ENCODE data around the gene FOXP3. TPM values are rescaled to one million over a fixed set of nuclear protein-coding genes. Genes with fewer than 3 reads are reported as not detected.

The FOXP3 gene
- total RNA-seq, 4 donors from 2014 or later = 0.20 to 0.42 TPM; not detected in 2

GRCh38 chrX:49290215-49290614 is 25.7 kb upstream of the FOXP3 start:
- Histone ChIP-seq H3K36me3 (peaks cover 0 to 10% (median 0%) of the 10 kb centered on the region in 3 donors), H3K4me1 (peaks cover 0 to 3% (median 0%) of the 10 kb centered on the region in 4 donors), H3K27ac (no peak overlapping the region), H3K27me3 (no peaks in the 10 kb centered on the region), H3K9me3 (no peaks in the 10 kb centered on the region), H3K4me3 (no peak overlapping the region)
- no peak for DNase-seq (ENCODE audit: low spot score in 2 of 2)
- WGBS, 2 donors = 60 to 62% methylated on average over 2 to 7 of the region's 7 CpGs
- TF ChIP-seq, protein P1, sequence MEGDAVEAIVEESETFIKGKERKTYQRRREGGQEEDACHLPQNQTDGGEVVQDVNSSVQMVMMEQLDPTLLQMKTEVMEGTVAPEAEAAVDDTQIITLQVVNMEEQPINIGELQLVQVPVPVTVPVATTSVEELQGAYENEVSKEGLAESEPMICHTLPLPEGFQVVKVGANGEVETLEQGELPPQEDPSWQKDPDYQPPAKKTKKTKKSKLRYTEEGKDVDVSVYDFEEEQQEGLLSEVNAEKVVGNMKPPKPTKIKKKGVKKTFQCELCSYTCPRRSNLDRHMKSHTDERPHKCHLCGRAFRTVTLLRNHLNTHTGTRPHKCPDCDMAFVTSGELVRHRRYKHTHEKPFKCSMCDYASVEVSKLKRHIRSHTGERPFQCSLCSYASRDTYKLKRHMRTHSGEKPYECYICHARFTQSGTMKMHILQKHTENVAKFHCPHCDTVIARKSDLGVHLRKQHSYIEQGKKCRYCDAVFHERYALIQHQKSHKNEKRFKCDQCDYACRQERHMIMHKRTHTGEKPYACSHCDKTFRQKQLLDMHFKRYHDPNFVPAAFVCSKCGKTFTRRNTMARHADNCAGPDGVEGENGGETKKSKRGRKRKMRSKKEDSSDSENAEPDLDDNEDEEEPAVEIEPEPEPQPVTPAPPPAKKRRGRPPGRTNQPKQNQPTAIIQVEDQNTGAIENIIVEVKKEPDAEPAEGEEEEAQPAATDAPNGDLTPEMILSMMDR (IDR thresholded peaks at IDR 0.05) = no peak
- TF ChIP-seq EP300 (IDR thresholded peaks at IDR 0.05) (no peak), POLR2A (IDR thresholded peaks at IDR 0.05) (no peak)

- Histone ChIP-seq H3K9me3 (no peaks in the 10 kb centered on the region), H3K4me1 (peaks cover 0 to 3% (median 0%) of the 10 kb centered on the region in 4 donors), H3K36me3 (peaks cover 0 to 10% (median 0%) of the 10 kb centered on the region in 3 donors), H3K27ac (no peak overlapping the region), H3K4me3 (no peak overlapping the region), H3K27me3 (no peaks in the 10 kb centered on the region)
- TF ChIP-seq, protein P1 (IDR thresholded peaks at IDR 0.05) = no peak
- TF ChIP-seq EP300 (IDR thresholded peaks at IDR 0.05) = no peak
- TF ChIP-seq POLR2A (IDR thresholded peaks at IDR 0.05) = no peak
- 100% methylated on average over 1 of the region's 1 CpG for WGBS, 2 donors
- no peak for DNase-seq (ENCODE audit: low spot score in 2 of 2)
Measured at GRCh38 chrX:49287665-49288064, 23.2 kb upstream of the FOXP3 start.

DNA sequence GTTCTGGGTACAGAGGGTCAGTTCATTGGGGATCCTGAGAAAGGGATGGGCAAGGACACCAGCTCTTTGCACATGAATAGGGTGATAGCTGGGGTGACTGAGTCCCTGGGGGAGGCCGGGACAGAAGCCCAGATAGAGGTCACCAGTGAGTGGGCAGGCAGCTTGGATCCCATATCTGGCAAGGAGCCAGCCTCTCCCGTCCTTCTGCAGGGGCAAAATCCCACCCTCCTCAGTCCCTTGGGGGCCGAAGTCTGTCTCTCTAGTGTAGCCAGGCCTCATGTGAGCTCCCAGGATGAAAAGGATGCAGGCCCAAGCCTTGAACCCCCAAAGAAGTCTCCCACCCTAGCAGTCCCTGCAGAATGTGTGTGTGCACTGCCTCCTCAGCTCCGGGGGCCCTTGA is 22.1 kb upstream of the FOXP3 start:
- no peak for TF ChIP-seq POLR2A (IDR thresholded peaks at IDR 0.05)
- TF ChIP-seq EP300 (IDR thresholded peaks at IDR 0.05) = no peak
- TF ChIP-seq, protein P1 (IDR thresholded peaks at IDR 0.05) = no peak
- H3K36me3 ChIP-seq = peaks cover 0 to 10% (median 0%) of the 10 kb centered on the region in 3 donors
- H3K4me3 ChIP-seq = no peak overlapping the region
- no peaks in the 10 kb centered on the region for H3K9me3 ChIP-seq
- DNase-seq (ENCODE audit: low spot score in 2 of 2) = no peak
- H3K27me3 ChIP-seq = no peaks in the 10 kb centered on the region
- WGBS, 2 donors = 40 to 65% methylated on average over 1 to 3 of the region's 4 CpGs
- H3K27ac ChIP-seq = no peak overlapping the region
- H3K4me1 ChIP-seq = no peaks in the 10 kb centered on the region

- Histone ChIP-seq H3K4me1 (no peaks in the 10 kb centered on the region), H3K27ac (no peak overlapping the region), H3K4me3 (no peak overlapping the region), H3K9me3 (no peaks in the 10 kb centered on the region), H3K36me3 (peaks cover 0 to 10% (median 0%) of the 10 kb centered on the region in 3 donors), H3K27me3 (no peaks in the 10 kb centered on the region)
- WGBS, 2 donors = 88 to 90% methylated on average over 5 to 11 of the region's 18 CpGs
- no peak for DNase-seq (ENCODE audit: low spot score in 2 of 2)
- TF ChIP-seq POLR2A (IDR thresholded peaks at IDR 0.05) (no peak), EP300 (IDR thresholded peaks at IDR 0.05) (no peak)
- TF ChIP-seq, protein P1 (IDR thresholded peaks at IDR 0.05) = no peak
Measured at GRCh38 chrX:49286136-49286535, 21.6 kb upstream of the FOXP3 start.

- 87 to 96% methylated on average over 3 of the region's 3 CpGs for WGBS, 2 donors
- H3K4me3 ChIP-seq = no peak overlapping the region
- no peaks in the 10 kb centered on the region for H3K4me1 ChIP-seq
- no peak overlapping the region for H3K27ac ChIP-seq
- H3K36me3 ChIP-seq = peaks cover 0 to 10% (median 0%) of the 10 kb centered on the region in 3 donors
- H3K9me3 ChIP-seq = no peaks in the 10 kb centered on the region
- DNase-seq (ENCODE audit: low spot score in 2 of 2) = no peak
- H3K27me3 ChIP-seq = no peaks in the 10 kb centered on the region
- TF ChIP-seq POLR2A (IDR thresholded peaks at IDR 0.05) (no peak), EP300 (IDR thresholded peaks at IDR 0.05) (no peak)
- TF ChIP-seq, protein P1 (IDR thresholded peaks at IDR 0.05) = no peak
Measured at GRCh38 chrX:49284212-49284611, 19.7 kb upstream of the FOXP3 start.
